ENCODE measurements around the gene CD226.

DNA sequence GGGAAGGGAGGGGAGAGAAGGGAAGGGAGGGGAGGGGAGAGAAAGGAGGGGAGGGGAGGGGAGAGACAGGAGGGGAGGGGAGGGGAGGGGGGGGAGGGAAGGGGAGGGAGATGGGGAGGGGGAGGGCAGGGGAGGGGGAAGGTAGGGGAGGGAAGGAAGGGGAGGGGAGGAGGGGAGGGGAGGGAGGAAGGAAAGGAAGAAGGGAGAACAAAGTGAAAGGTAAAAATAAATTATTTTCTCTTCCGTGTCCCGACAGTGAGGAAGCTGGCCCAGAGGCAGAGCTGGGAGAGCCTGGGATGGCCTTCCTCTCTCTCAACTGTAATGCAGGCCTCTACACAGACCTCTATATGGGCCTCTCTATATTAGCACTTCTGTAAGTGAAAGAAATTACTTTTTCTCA is 53.2 kb downstream of the CD226 start:
- TF ChIP-seq, protein P1, sequence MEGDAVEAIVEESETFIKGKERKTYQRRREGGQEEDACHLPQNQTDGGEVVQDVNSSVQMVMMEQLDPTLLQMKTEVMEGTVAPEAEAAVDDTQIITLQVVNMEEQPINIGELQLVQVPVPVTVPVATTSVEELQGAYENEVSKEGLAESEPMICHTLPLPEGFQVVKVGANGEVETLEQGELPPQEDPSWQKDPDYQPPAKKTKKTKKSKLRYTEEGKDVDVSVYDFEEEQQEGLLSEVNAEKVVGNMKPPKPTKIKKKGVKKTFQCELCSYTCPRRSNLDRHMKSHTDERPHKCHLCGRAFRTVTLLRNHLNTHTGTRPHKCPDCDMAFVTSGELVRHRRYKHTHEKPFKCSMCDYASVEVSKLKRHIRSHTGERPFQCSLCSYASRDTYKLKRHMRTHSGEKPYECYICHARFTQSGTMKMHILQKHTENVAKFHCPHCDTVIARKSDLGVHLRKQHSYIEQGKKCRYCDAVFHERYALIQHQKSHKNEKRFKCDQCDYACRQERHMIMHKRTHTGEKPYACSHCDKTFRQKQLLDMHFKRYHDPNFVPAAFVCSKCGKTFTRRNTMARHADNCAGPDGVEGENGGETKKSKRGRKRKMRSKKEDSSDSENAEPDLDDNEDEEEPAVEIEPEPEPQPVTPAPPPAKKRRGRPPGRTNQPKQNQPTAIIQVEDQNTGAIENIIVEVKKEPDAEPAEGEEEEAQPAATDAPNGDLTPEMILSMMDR (IDR thresholded peaks at IDR 0.05) = no peak
- TF ChIP-seq ZFX (IDR thresholded peaks at IDR 0.05; ENCODE audit: borderline replicate concordance) = no peak

Data from 22Rv1 (cell line).